GM23338 (cell line): ENCODE data around the gene HACL1. TPM values are rescaled to one million over a fixed set of nuclear protein-coding genes. Genes with fewer than 3 reads are reported as not detected.

Experiments used
- ATAC-seq: fragments of 200-7000 bp; cut with Tn5 transposase; 3 replicates; pipeline ENCODE4 v1.9.1; 2020
- DNase-seq: peaks from one replicate; pipeline ENCODE4 v3.0.0-alpha.2; 2015; ENCODE audit warnings: low spot score
- H2AFZ ChIP-seq: fragments of 200-600 bp; sonication (generic); 2 replicates; pipeline ENCODE4 v1.8.0; 2016; ENCODE audit warnings: antibody characterized with exemption, mild to moderate bottlenecking, moderate library complexity
- H3F3A ChIP-seq: fragments of 200-600 bp; sonication (generic); replicated peaks from 2 replicates; pipeline ENCODE4 v1.8.0; 2017; ENCODE audit warnings: antibody characterized with exemption, mixed run types, low read depth
- H3K27ac ChIP-seq: fragments of 200-600 bp; sonication (generic); 2 replicates; pipeline ENCODE4 v1.6.1; 2016; ENCODE audit warnings: low read depth
- H3K27me3 ChIP-seq: fragments of 200-600 bp; sonication (generic); 2 replicates; pipeline ENCODE4 v1.8.0; 2016; ENCODE audit warnings: mild to moderate bottlenecking, mixed run types, moderate library complexity; ENCODE audit not compliant: insufficient read depth
- H3K36me3 ChIP-seq: fragments of 200-600 bp; sonication (generic); 2 replicates; pipeline ENCODE4 v1.8.0; 2016; ENCODE audit warnings: mild to moderate bottlenecking; ENCODE audit not compliant: insufficient read depth
- H3K4me1 ChIP-seq: fragments of 200-600 bp; sonication (generic); 2 replicates; pipeline ENCODE4 v1.8.0; 2016; ENCODE audit warnings: mild to moderate bottlenecking, moderate library complexity; ENCODE audit not compliant: insufficient read depth
- H3K4me2 ChIP-seq: fragments of 200-600 bp; sonication (generic); 2 replicates; pipeline ENCODE4 v1.7.1; 2017; ENCODE audit warnings: mixed run types
- H3K4me3 ChIP-seq: fragments of 200-600 bp; sonication (generic); 2 replicates; pipeline ENCODE4 v1.6.1; 2016; ENCODE audit warnings: mixed run types
- H3K79me2 ChIP-seq: fragments of 200-600 bp; sonication (generic); replicated peaks from 2 replicates; pipeline ENCODE4 v1.8.0; 2017; ENCODE audit warnings: mild to moderate bottlenecking; ENCODE audit not compliant: insufficient read depth
- H3K9me2 ChIP-seq: fragments of 200-600 bp; sonication (generic); 2 replicates; pipeline ENCODE4 v1.8.0; 2017; ENCODE audit not compliant: insufficient read depth
- H4K20me1 ChIP-seq: fragments of 200-600 bp; sonication (generic); replicated peaks from 2 replicates; pipeline ENCODE4 v1.8.0; 2017; ENCODE audit warnings: mild to moderate bottlenecking; ENCODE audit not compliant: insufficient read depth
- H3K27ac Mint-ChIP-seq: 2 replicates; pipeline ENCODE4 v1.8.0; 2020; ENCODE audit warnings: inconsistent platforms, mild to moderate bottlenecking, moderate library complexity, mixed read lengths
- H3K27me3 Mint-ChIP-seq: 3 replicates; pipeline ENCODE4 v1.8.0; 2022; ENCODE audit warnings: low read depth, mild to moderate bottlenecking, moderate library complexity, mixed read lengths, inconsistent platforms; ENCODE audit not compliant: insufficient read depth, poor library complexity
- H3K36me3 Mint-ChIP-seq: 3 replicates; pipeline ENCODE4 v1.8.0; 2021; ENCODE audit warnings: low read depth, mild to moderate bottlenecking, inconsistent platforms, moderate library complexity, mixed read lengths
- H3K4me1 Mint-ChIP-seq: 3 replicates; pipeline ENCODE4 v1.8.0; 2020; ENCODE audit warnings: mild to moderate bottlenecking, inconsistent platforms, mixed read lengths
- H3K4me3 Mint-ChIP-seq: 3 replicates; pipeline ENCODE4 v1.8.0; 2021; ENCODE audit warnings: moderate library complexity, mild to moderate bottlenecking, inconsistent platforms, mixed read lengths
- H3K9me3 Mint-ChIP-seq: 3 replicates; pipeline ENCODE4 v1.8.0; 2020; ENCODE audit warnings: moderate library complexity, mild to moderate bottlenecking, inconsistent platforms, mixed read lengths
- CREB1 ChIP-seq: fragments of 250-450 bp; sonication (Bioruptor Pico); IDR thresholded peaks from 2 replicates; pipeline ENCODE4 v1.5.0; 2020; ENCODE audit warnings: low read depth, mild to moderate bottlenecking, moderate library complexity
- ETS1 ChIP-seq: IDR thresholded peaks from 2 replicates; pipeline ENCODE4 v1.6.1; 2016; ENCODE audit warnings: antibody characterized with exemption
- EZH2 ChIP-seq: fragments of 200-600 bp; sonication (generic); IDR thresholded peaks from one replicate; pipeline ENCODE4 v1.8.0; 2017; ENCODE audit warnings: antibody characterized with exemption, mild to moderate bottlenecking, low read depth; ENCODE audit not compliant: unreplicated experiment
- EZH2phosphoT487 ChIP-seq: fragments of 200-600 bp; sonication (generic); IDR thresholded peaks from one replicate; pipeline ENCODE4 v1.8.1; 2018; ENCODE audit warnings: antibody characterized with exemption; ENCODE audit not compliant: unreplicated experiment
- STAT1 ChIP-seq: IDR thresholded peaks from one replicate; pipeline ENCODE4 v1.6.1; 2016; ENCODE audit warnings: antibody characterized with exemption; ENCODE audit not compliant: unreplicated experiment
- ZNF462 ChIP-seq: fragments of 250-450 bp; sonication (Bioruptor Pico); IDR thresholded peaks from 2 replicates; pipeline ENCODE4 v1.5.0; 2020; ENCODE audit warnings: mild to moderate bottlenecking, moderate library complexity
- polyA plus RNA-seq: library from polyadenylated mRNA; unstranded; fragments of >200 nt; fragmentation: Nextera tagmentation; extraction: Ambion mirVana; gene quantifications from 2 replicates; pipeline ENCODE4 v1.2.1, GENCODE V29; 2016
- total RNA-seq: library from RNA; depleted of rRNA; stranded (reverse); fragments of >200 nt; shearing (Covaris generic); gene quantifications from 2 replicates; pipeline ENCODE4 v1.2.3, GENCODE V29; 2014

HACL1 gene
- total and polyA plus RNA-seq, 2 experiments from 2014 or later: 19.6 to 33.5 TPM

GRCh38 chr3:15636028-15636709 is 34.8 kb upstream of the HACL1 start:
- Histone ChIP-seq H3K36me3 (no peaks in the 10 kb centered on the region), H4K20me1 (no peaks in the 10 kb centered on the region), H3K4me2 (no peak overlapping the region), H2AFZ (no peak overlapping the region), H3K4me1 (peaks cover 52% of the 10 kb centered on the region), H3K27ac (no peak overlapping the region), H3F3A (no peaks in the 10 kb centered on the region), H3K9me2 (peaks cover under 1% of the 10 kb centered on the region; the same call in 1 of the 2 replicates), H3K79me2 (no peaks in the 10 kb centered on the region), H3K4me3 (no peak overlapping the region), H3K27me3 (no peaks in the 10 kb centered on the region)
- H3K27ac Mint-ChIP-seq: no peak overlapping the region
- no peak overlapping the region for H3K4me3 Mint-ChIP-seq
- TF ChIP-seq EZH2phosphoT487: no peak
- no peak for TF ChIP-seq ETS1
- no peak for TF ChIP-seq ZNF462 (CRISPR knock-in tag)
- no peak for TF ChIP-seq STAT1
- no peak for TF ChIP-seq CREB1 (CRISPR knock-in tag)
- no peak for TF ChIP-seq EZH2
- H3K27me3 Mint-ChIP-seq: peaks cover 2% of the 10 kb centered on the region
- H3K4me1 Mint-ChIP-seq: peaks cover 51% of the 10 kb centered on the region
- no peaks in the 10 kb centered on the region for H3K9me3 Mint-ChIP-seq
- peaks cover 4% of the 10 kb centered on the region; the same call in 1 of the 3 replicates for H3K36me3 Mint-ChIP-seq
- DNase-seq: no peak
- ATAC-seq: peak; percentile 8; the same call in 1 of the 3 replicates
